C1 segment of cervical spinal cord (tissue), 14 donors: ENCODE data around the gene JTB.

Experiments
- DNase-seq, 14 donors: peaks; one replicate each; lab custom pipeline; 2025; lab: John Stamatoyannopoulos, UW

JTB gene

GRCh38 chr1:153956997-153957715, 20.3 kb downstream of the JTB start:
- DNase-seq, result no peak

- no peak for DNase-seq
Measured at GRCh38 chr1:153954826-153955225, 22.6 kb downstream of the JTB start.

- no peak for DNase-seq
Measured at GRCh38 chr1:153953859-153954365, 23.6 kb downstream of the JTB start.

GRCh38 chr1:153951801-153952200, 25.7 kb downstream of the JTB start:
- no peak for DNase-seq

- no peak for DNase-seq
Measured at GRCh38 chr1:153951183-153951582, 26.3 kb downstream of the JTB start.

GRCh38 chr1:153946622-153947241, 30.7 kb downstream of the JTB start, which contains the start of gene DENND4B:
TSS of gene DENND4B (minus strand) at chr1:153946718. CDS start at chr1:153944374, 2,344 bp downstream.
- peak in 13 of 14 donors; percentile 33 to 86 (median 68) for DNase-seq

- peak in 13 of 14 donors; percentile 28 to 90 (median 69) for DNase-seq
Measured at GRCh38 chr1:153945795-153946621, 31.5 kb downstream of the JTB start.

- DNase-seq, result peak in 6 of 14 donors; percentile 30 to 64 (median 43)
Measured at GRCh38 chr1:153945131-153945794, 32.2 kb downstream of the JTB start.

GRCh38 chr1:153944827-153945117, 32.7 kb downstream of the JTB start:
- DNase-seq, result no peak

GRCh38 chr1:153944005-153944826, 33.3 kb downstream of the JTB start:
- no peak for DNase-seq

GRCh38 chr1:153942766-153943549, 34.5 kb downstream of the JTB start:
- no peak for DNase-seq

- DNase-seq, result no peak
Measured at GRCh38 chr1:153941826-153942725, 35.4 kb downstream of the JTB start.

- DNase-seq, result no peak
Measured at GRCh38 chr1:153940756-153941155, 36.7 kb downstream of the JTB start.

GRCh38 chr1:153939476-153939875, 38.0 kb downstream of the JTB start:
- no peak for DNase-seq

- no peak for DNase-seq
Measured at GRCh38 chr1:153938996-153939395, 38.5 kb downstream of the JTB start.

- no peak for DNase-seq
Measured at GRCh38 chr1:153937331-153937730, 40.1 kb downstream of the JTB start.

- peak in 1 of 14 donors; percentile 40 for DNase-seq
Measured at GRCh38 chr1:153936011-153936802, 41.3 kb downstream of the JTB start.

GRCh38 chr1:153934746-153935145, 42.7 kb downstream of the JTB start:
- no peak for DNase-seq
